OCI-LY1 (cell line): Measurements from ENCODE around the gene SESN1.

ENCODE experiments used
- H2AFZ ChIP-seq: fragments of 200-600 bp; sonication (generic), shearing (Covaris generic); 2 replicates; pipeline ENCODE4 v1.6.0; 2014; ENCODE audit warnings: antibody characterized with exemption, mild to moderate bottlenecking, low read length
- H3F3A ChIP-seq: fragments of 200-600 bp; sonication (generic), shearing (Covaris generic); 2 replicates; pipeline ENCODE4 v1.6.0; 2014; ENCODE audit warnings: mild to moderate bottlenecking, antibody characterized with exemption, low read length, moderate library complexity; ENCODE audit not compliant: insufficient read depth
- H3K27ac ChIP-seq: fragments of 200-600 bp; sonication (generic); 2 replicates; pipeline ENCODE4 v1.5.1; 2014; ENCODE audit warnings: low read length, mixed run types, mild to moderate bottlenecking, low read depth; ENCODE audit not compliant: poor library complexity, severe bottlenecking
- H3K27me3 ChIP-seq: fragments of 200-600 bp; sonication (generic); 2 replicates; pipeline ENCODE4 v1.6.0; 2014; ENCODE audit warnings: antibody characterized with exemption, mild to moderate bottlenecking, low read length, moderate library complexity; ENCODE audit not compliant: insufficient read depth
- H3K36me3 ChIP-seq: fragments of 200-600 bp; sonication (generic); 2 replicates; pipeline ENCODE4 v1.6.1; 2014; ENCODE audit warnings: mild to moderate bottlenecking, antibody characterized with exemption, low read length, moderate library complexity, mixed read lengths; ENCODE audit not compliant: insufficient read depth
- H3K4me1 ChIP-seq: fragments of 200-600 bp; sonication (generic); 2 replicates; pipeline ENCODE4 v1.5.1; 2014; ENCODE audit warnings: mild to moderate bottlenecking, low read length, moderate library complexity; ENCODE audit not compliant: insufficient read depth, severe bottlenecking
- H3K4me2 ChIP-seq: fragments of 200-600 bp; sonication (generic), shearing (Covaris generic); 2 replicates; pipeline ENCODE4 v1.6.1; 2014; ENCODE audit warnings: low read length
- H3K4me3 ChIP-seq: fragments of 200-600 bp; sonication (generic); 2 replicates; pipeline ENCODE4 v1.5.1; 2014; ENCODE audit warnings: low read length, low read depth, mild to moderate bottlenecking, mixed read lengths; ENCODE audit not compliant: poor library complexity, severe bottlenecking
- H3K79me2 ChIP-seq: fragments of 200-600 bp; shearing (Covaris generic); 2 replicates; pipeline ENCODE4 v1.6.1; 2016; ENCODE audit warnings: mixed run types, low read length, mixed read lengths; ENCODE audit not compliant: insufficient read depth
- H3K9ac ChIP-seq: fragments of 200-600 bp; sonication (generic), shearing (Covaris generic); 2 replicates; pipeline ENCODE4 v1.6.1; 2014; ENCODE audit warnings: mild to moderate bottlenecking, low read length, mixed read lengths
- H3K9me2 ChIP-seq: fragments of 200-600 bp; sonication (generic), shearing (Covaris generic); 2 replicates; pipeline ENCODE4 v1.6.1; 2014; ENCODE audit warnings: low read depth, mild to moderate bottlenecking, low read length, mixed read lengths
- H3K9me3 ChIP-seq: fragments of 200-600 bp; shearing (Covaris generic); 2 replicates; pipeline ENCODE4 v1.6.1; 2014; ENCODE audit warnings: low read length, mixed read lengths
- H4K20me1 ChIP-seq: fragments of 200-600 bp; sonication (generic), shearing (Covaris generic); 2 replicates; pipeline ENCODE4 v1.6.0; 2016; ENCODE audit warnings: mild to moderate bottlenecking, low read length; ENCODE audit not compliant: insufficient read depth
- CTCF ChIP-seq: fragments of 200-600 bp; sonication (generic), shearing (Covaris generic); IDR thresholded peaks from 2 replicates; pipeline ENCODE4 v1.5.1; 2017; ENCODE audit warnings: mild to moderate bottlenecking, antibody characterized with exemption, low read length, moderate library complexity, mixed read lengths
- EZH2 ChIP-seq: fragments of 200-600 bp; sonication (generic), shearing (Covaris generic); IDR thresholded peaks from 2 replicates; pipeline ENCODE4 v1.8.0; 2017; ENCODE audit warnings: borderline replicate concordance, mixed run types, mild to moderate bottlenecking, antibody characterized with exemption, low read length, moderate library complexity, mixed read lengths

The SESN1 gene

GRCh38 chr6:109002051-109002697 lies 92.5 kb downstream of the SESN1 start:
- TF ChIP-seq CTCF = no peak
- TF ChIP-seq EZH2 = no peak
- H3K27ac ChIP-seq = peak overlapping the region; percentile 24
- no peaks in the 10 kb centered on the region for H4K20me1 ChIP-seq
- H3K4me1 ChIP-seq = peaks cover 49% of the 10 kb centered on the region
- peaks cover 33% of the 10 kb centered on the region; the same call in 1 of the 2 replicates for H3K36me3 ChIP-seq
- H3F3A ChIP-seq = no peaks in the 10 kb centered on the region
- H2AFZ ChIP-seq = no peak overlapping the region
- H3K9me3 ChIP-seq = no peaks in the 10 kb centered on the region
- H3K9ac ChIP-seq = no peak overlapping the region
- H3K4me3 ChIP-seq = no peak overlapping the region
- no peak overlapping the region for H3K4me2 ChIP-seq
- no peaks in the 10 kb centered on the region for H3K9me2 ChIP-seq
- peaks cover 11% of the 10 kb centered on the region; the same call in 1 of the 2 replicates for H3K79me2 ChIP-seq
- H3K27me3 ChIP-seq = no peaks in the 10 kb centered on the region

GRCh38 chr6:109001291-109001894 lies 93.3 kb downstream of the SESN1 start:
- H4K20me1 ChIP-seq = no peaks in the 10 kb centered on the region
- H3F3A ChIP-seq = no peaks in the 10 kb centered on the region
- H3K4me3 ChIP-seq = no peak overlapping the region
- no peaks in the 10 kb centered on the region for H3K9me3 ChIP-seq
- no peaks in the 10 kb centered on the region for H3K9me2 ChIP-seq
- no peak overlapping the region for H3K27ac ChIP-seq
- H3K4me1 ChIP-seq = peaks cover 42% of the 10 kb centered on the region
- no peak overlapping the region for H3K9ac ChIP-seq
- TF ChIP-seq CTCF (no peak), EZH2 (no peak)
- peaks cover 34% of the 10 kb centered on the region; the same call in 1 of the 2 replicates for H3K36me3 ChIP-seq
- H2AFZ ChIP-seq = no peak overlapping the region
- no peak overlapping the region for H3K4me2 ChIP-seq
- H3K79me2 ChIP-seq = peaks cover 11% of the 10 kb centered on the region; the same call in 1 of the 2 replicates
- no peaks in the 10 kb centered on the region for H3K27me3 ChIP-seq

GRCh38 chr6:109000289-109000688 lies 94.4 kb downstream of the SESN1 start:
- TF ChIP-seq EZH2 (no peak), CTCF (no peak)
- no peak overlapping the region for H3K4me3 ChIP-seq
- H3F3A ChIP-seq = no peaks in the 10 kb centered on the region
- no peaks in the 10 kb centered on the region for H4K20me1 ChIP-seq
- H3K9me3 ChIP-seq = no peaks in the 10 kb centered on the region
- H3K9ac ChIP-seq = no peak overlapping the region
- peaks cover 32% of the 10 kb centered on the region for H3K4me1 ChIP-seq
- H3K27ac ChIP-seq = no peak overlapping the region
- no peak overlapping the region for H3K4me2 ChIP-seq
- H3K79me2 ChIP-seq = peaks cover 11% of the 10 kb centered on the region; the same call in 1 of the 2 replicates
- H2AFZ ChIP-seq = no peak overlapping the region
- no peaks in the 10 kb centered on the region for H3K27me3 ChIP-seq
- no peaks in the 10 kb centered on the region for H3K9me2 ChIP-seq
- H3K36me3 ChIP-seq = peaks cover 34% of the 10 kb centered on the region; the same call in 1 of the 2 replicates
